A673 (cell line): ENCODE data around the gene CRY2.

Source experiments
- EZH2 ChIP-seq: fragments of 200-600 bp; sonication (generic); IDR thresholded peaks from 2 replicates; pipeline ENCODE4 v1.6.1; 2017; ENCODE audit warnings: borderline replicate concordance, low read depth, mild to moderate bottlenecking, mixed read lengths, antibody characterized with exemption, low read length; ENCODE audit not compliant: poor library complexity, severe bottlenecking
- TF ChIP-seq, protein P1 (sequence below): fragments of 300-800, 200-600 bp; sonication (generic); conservative IDR thresholded peaks from 2 replicates; pipeline ENCODE4 v1.5.1; 2017; ENCODE audit warnings: low read depth, mild to moderate bottlenecking, antibody characterized with exemption, low read length, moderate library complexity, mixed read lengths

DNA sequence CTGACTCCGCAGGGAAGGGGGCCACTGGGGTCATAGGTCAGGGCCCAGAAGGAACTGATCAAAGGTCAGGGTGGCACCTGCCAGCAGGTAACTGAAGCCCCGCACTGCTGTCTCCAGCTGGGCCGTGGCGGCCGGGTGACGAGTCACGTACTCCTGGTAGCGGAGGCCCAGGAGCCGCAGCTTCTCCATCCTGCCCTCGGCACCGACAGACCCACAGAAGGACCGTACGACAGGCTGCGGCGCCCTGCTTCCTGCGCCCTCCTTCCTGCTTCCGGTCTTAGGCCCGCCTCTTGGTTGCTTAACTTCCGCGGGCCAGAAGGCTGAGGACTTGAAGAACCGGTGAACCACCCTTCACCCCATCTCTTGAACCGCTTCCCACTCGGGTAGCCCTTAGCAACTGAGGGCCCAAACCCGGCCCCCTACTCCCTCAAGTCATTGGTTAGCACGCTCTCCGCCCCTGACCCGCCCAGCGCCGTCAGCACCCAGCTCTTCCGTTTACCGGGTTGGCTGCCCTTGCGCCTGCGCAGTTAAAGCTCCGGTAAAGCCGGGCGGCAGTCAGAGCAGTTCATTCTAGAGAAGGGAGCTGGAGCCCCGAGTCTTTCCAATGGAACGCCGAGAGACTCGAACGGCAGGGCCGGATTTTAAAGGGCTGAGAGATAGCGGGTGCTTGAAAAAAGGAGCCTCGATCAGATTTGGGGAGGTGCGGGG, 70.5 kb downstream of the CRY2 start, which contains the start of gene PEX16:
- TF ChIP-seq, protein P1, sequence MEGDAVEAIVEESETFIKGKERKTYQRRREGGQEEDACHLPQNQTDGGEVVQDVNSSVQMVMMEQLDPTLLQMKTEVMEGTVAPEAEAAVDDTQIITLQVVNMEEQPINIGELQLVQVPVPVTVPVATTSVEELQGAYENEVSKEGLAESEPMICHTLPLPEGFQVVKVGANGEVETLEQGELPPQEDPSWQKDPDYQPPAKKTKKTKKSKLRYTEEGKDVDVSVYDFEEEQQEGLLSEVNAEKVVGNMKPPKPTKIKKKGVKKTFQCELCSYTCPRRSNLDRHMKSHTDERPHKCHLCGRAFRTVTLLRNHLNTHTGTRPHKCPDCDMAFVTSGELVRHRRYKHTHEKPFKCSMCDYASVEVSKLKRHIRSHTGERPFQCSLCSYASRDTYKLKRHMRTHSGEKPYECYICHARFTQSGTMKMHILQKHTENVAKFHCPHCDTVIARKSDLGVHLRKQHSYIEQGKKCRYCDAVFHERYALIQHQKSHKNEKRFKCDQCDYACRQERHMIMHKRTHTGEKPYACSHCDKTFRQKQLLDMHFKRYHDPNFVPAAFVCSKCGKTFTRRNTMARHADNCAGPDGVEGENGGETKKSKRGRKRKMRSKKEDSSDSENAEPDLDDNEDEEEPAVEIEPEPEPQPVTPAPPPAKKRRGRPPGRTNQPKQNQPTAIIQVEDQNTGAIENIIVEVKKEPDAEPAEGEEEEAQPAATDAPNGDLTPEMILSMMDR, result no peak
- TF ChIP-seq EZH2, result no peak
